GM12878 (cell line): ENCODE results near the gene PCSK5. TPM values are rescaled to one million over a fixed set of nuclear protein-coding genes. Genes with fewer than 3 reads are reported as not detected.

Experiments used
- ATAC-seq: fragments of 200-7000 bp; cut with Tn5 transposase; 3 replicates; pipeline ENCODE4 v1.9.1; 2020; ENCODE audit warnings: mild to moderate bottlenecking, moderate library complexity
- BruUV-seq: library from RNA; stranded (reverse); fragments of 400-500 nt; replicated peaks from 2 replicates; lab custom pipeline; 2021; lab: Mats Ljungman, UMichigan
- CTCF ChIA-PET: fragments of 300-600 bp; sonication (Branson Sonifier 250); formaldehyde crosslinking; extraction: SDS; loops from one replicate; lab custom pipeline; 2021; ENCODE audit warnings: inconsistent platforms; lab: Yijun Ruan, JAX
- POLR2A ChIA-PET: fragments of 350-600 bp; formaldehyde crosslinking; extraction: SDS; loops from one replicate; lab custom pipeline; 2021; ENCODE audit warnings: inconsistent platforms; lab: Charles Lee
- RAD21 ChIA-PET: fragments of 300-600 bp; sonication (Branson Sonifier 250); formaldehyde crosslinking; loops from one replicate; lab custom pipeline; 2023; ENCODE audit warnings: antibody characterized with exemption; ENCODE audit not compliant: unreplicated experiment; lab: Charles Lee
- SMC1A ChIA-PET: fragments of 300-600 bp; sonication (Branson Sonifier 250); formaldehyde crosslinking; loops from one replicate; lab custom pipeline; 2023; ENCODE audit not compliant: unreplicated experiment, uncharacterized antibody; lab: Charles Lee
- DNase-seq: peaks from one replicate; pipeline ENCODE4 v3.0.0-alpha.2; 2011; ENCODE audit warnings: low read depth, low spot score
- FAIRE-seq: peaks from 3 replicates; lab custom pipeline; 2011; peaks lifted over from hg19 to GRCh38; lab: Jason Lieb, UNC
- H2AFZ ChIP-seq: 2 replicates; pipeline ENCODE4 v1.6.0; 2011; ENCODE audit warnings: low read depth, low read length, control low read depth; ENCODE audit not compliant: control insufficient read depth
- H3K27ac ChIP-seq: 2 replicates; pipeline ENCODE4 v1.5.1; 2011; ENCODE audit warnings: control low read depth; ENCODE audit not compliant: control insufficient read depth, insufficient read depth
- H3K27me3 ChIP-seq, 2 experiments: replicated peaks in 1 of 2; 2 replicates each; pipeline versions ENCODE4 v1.6.0 to v1.6.1; 2011; ENCODE audit warnings: low read length in 1 of 2; ENCODE audit not compliant: control insufficient read depth in 2 of 2, insufficient read depth in 2 of 2
- H3K36me3 ChIP-seq, 2 experiments: 2 replicates each; pipeline ENCODE4 v1.5.1; 2011; ENCODE audit warnings: low read length in 1 of 2; ENCODE audit not compliant: control insufficient read depth in 2 of 2, insufficient read depth in 2 of 2
- H3K4me1 ChIP-seq: 2 replicates; pipeline ENCODE4 v1.6.1; 2011; ENCODE audit warnings: mild to moderate bottlenecking, low read length, moderate library complexity, mixed read lengths; ENCODE audit not compliant: control insufficient read depth, insufficient read depth
- H3K4me2 ChIP-seq: 2 replicates; pipeline ENCODE4 v1.6.0; 2011; ENCODE audit warnings: control low read depth; ENCODE audit not compliant: control insufficient read depth, insufficient read depth
- H3K4me3 ChIP-seq: fragments of 200-600 bp; sonication (generic); 2 replicates; pipeline ENCODE4 v1.5.1; 2016
- H3K79me2 ChIP-seq: 2 replicates; pipeline ENCODE4 v1.6.0; 2011; ENCODE audit warnings: low read length; ENCODE audit not compliant: control insufficient read depth, insufficient read depth
- H3K9ac ChIP-seq: 2 replicates; pipeline ENCODE4 v1.8.0; 2011; ENCODE audit warnings: low read length, control low read depth, mixed read lengths; ENCODE audit not compliant: control insufficient read depth, insufficient read depth
- H3K9me3 ChIP-seq: replicated peaks from 3 replicates; pipeline ENCODE4 v1.5.1; 2011; ENCODE audit warnings: mild to moderate bottlenecking, low read length; ENCODE audit not compliant: control insufficient read depth, insufficient read depth
- H4K20me1 ChIP-seq: 2 replicates; pipeline ENCODE4 v1.6.0; 2011; ENCODE audit not compliant: control insufficient read depth, insufficient read depth
- ATF7 ChIP-seq: fragments of 450-650 bp; IDR thresholded peaks from 2 replicates; pipeline ENCODE4 v1.6.1; 2016; ENCODE audit warnings: low read depth, mild to moderate bottlenecking
- BMI1 ChIP-seq: fragments of 450-650 bp; IDR thresholded peaks from 2 replicates; pipeline ENCODE4 v1.6.1; 2016; ENCODE audit warnings: mild to moderate bottlenecking, moderate library complexity, borderline replicate concordance
- CHD1 ChIP-seq: IDR thresholded peaks from 2 replicates; pipeline ENCODE4 v1.6.1; 2012; ENCODE audit warnings: low read depth, low read length, improper control_type of control experiment
- CHD2 ChIP-seq: IDR thresholded peaks from 2 replicates; pipeline ENCODE4 v1.6.1; 2011; ENCODE audit warnings: low read depth, low read length, improper control_type of control experiment, borderline replicate concordance
- ESRRA ChIP-seq: IDR thresholded peaks from 2 replicates; pipeline ENCODE4 v1.6.1; 2012; ENCODE audit warnings: mild to moderate bottlenecking, low read length, improper control_type of control experiment
- GABPA ChIP-seq: IDR thresholded peaks from 2 replicates; pipeline ENCODE4 v1.6.1; 2014; ENCODE audit warnings: antibody characterized with exemption, low read depth, mild to moderate bottlenecking, inconsistent platforms
- HDAC6 ChIP-seq: fragments of 200-600 bp; sonication (generic); IDR thresholded peaks from one replicate; pipeline ENCODE4 v1.8.0; 2017; ENCODE audit warnings: antibody characterized with exemption; ENCODE audit not compliant: unreplicated experiment
- HDGF ChIP-seq: fragments of 450-650 bp; IDR thresholded peaks from 2 replicates; pipeline ENCODE4 v1.6.1; 2016; ENCODE audit warnings: antibody characterized with exemption
- JUND ChIP-seq: IDR thresholded peaks from 2 replicates; pipeline ENCODE4 v1.6.1; 2012; ENCODE audit warnings: low read depth, mild to moderate bottlenecking, low read length, improper control_type of control experiment, moderate library complexity
- KLF5 ChIP-seq: fragments of 450-650 bp; IDR thresholded peaks from 2 replicates; pipeline ENCODE4 v1.6.1; 2014; ENCODE audit warnings: mild to moderate bottlenecking; ENCODE audit not compliant: partially characterized antibody
- MXI1 ChIP-seq: fragments of 150-350 bp; IDR thresholded peaks from 2 replicates; pipeline ENCODE4 v1.6.1; 2011; ENCODE audit warnings: low read depth, mild to moderate bottlenecking, inconsistent platforms, low read length, improper control_type of control experiment
- NFYA ChIP-seq: IDR thresholded peaks from 2 replicates; pipeline ENCODE4 v1.6.1; 2011; ENCODE audit warnings: low read depth, mild to moderate bottlenecking, low read length, improper control_type of control experiment, borderline replicate concordance
- POLR2AphosphoS5 ChIP-seq: IDR thresholded peaks from 2 replicates; pipeline ENCODE4 v1.6.1; 2011; ENCODE audit warnings: mild to moderate bottlenecking, low read length, inconsistent platforms
- RBBP5 ChIP-seq: fragments of 200-600 bp; sonication (generic); conservative IDR thresholded peaks from 2 replicates; pipeline ENCODE4 v1.6.1; 2016
- RFX5 ChIP-seq: IDR thresholded peaks from 2 replicates; pipeline ENCODE4 v1.6.1; 2011; ENCODE audit warnings: low read depth, low read length, improper control_type of control experiment
- SIN3A ChIP-seq: IDR thresholded peaks from 2 replicates; pipeline ENCODE4 v1.6.1; 2012; ENCODE audit warnings: low read depth, low read length, improper control_type of control experiment
- SMC3 ChIP-seq: IDR thresholded peaks from 2 replicates; pipeline ENCODE4 v1.6.1; 2011; ENCODE audit warnings: low read length, improper control_type of control experiment, borderline replicate concordance
- TBL1XR1 ChIP-seq: IDR thresholded peaks from 2 replicates; pipeline ENCODE4 v1.6.1; 2012; ENCODE audit warnings: low read depth, low read length, improper control_type of control experiment
- TCF12 ChIP-seq: IDR thresholded peaks from 2 replicates; pipeline ENCODE4 v1.6.1; 2011; ENCODE audit warnings: low read depth, mild to moderate bottlenecking, low read length
- ZNF217 ChIP-seq: fragments of 450-650 bp; IDR thresholded peaks from 2 replicates; pipeline ENCODE4 v1.6.1; 2017; ENCODE audit warnings: antibody characterized with exemption, mild to moderate bottlenecking
- WGBS: methylation state at CpG from one replicate; pipeline ENCODE4 v1.1.6; 2016; ENCODE audit warnings: low lambda C conversion rate; ENCODE audit not compliant: insufficient replicate concordance, insufficient coverage; ENCODE audit errors: missing lambda C conversion rate; 5-methylcytosine and 5-hydroxymethylcytosine counted together
- in situ Hi-C: fragments of 300-500 bp; cut with MboI; formaldehyde crosslinking; loops from 9 replicates; pipeline ENCODE4 v1.14.3; 2018; ENCODE audit warnings: mixed read lengths
- intact Hi-C: fragments of 100-400 bp; cut with micrococcal nuclease; formaldehyde crosslinking; loops from one replicate; pipeline ENCODE4 v1.14.2; 2022; ENCODE audit not compliant: unreplicated experiment
- polyA plus RNA-seq, 11 experiments: library from polyadenylated mRNA; depleted of rRNA in 4 of 11; unstranded in 6 of 11; stranded (reverse) in 5 of 11; fragments of >200 nt; fragmentation: Nextera tagmentation in 4 of 11; fragmentation: Illumina TruSeq in 1 of 11; extraction: Ambion mirVana in 4 of 11; extraction: Trizol in 1 of 11; gene quantifications; 1 replicate in 1 of 11; 2 replicates in 10 of 11; pipeline versions ENCODE4 v1.2.1 to v1.2.3, GENCODE V29; 2011 to 2016; ENCODE audit warnings: inconsistent platforms in 2 of 11, missing spikeins in 2 of 11, low read depth in 1 of 11
- total RNA-seq, 4 experiments: library from RNA; depleted of rRNA in 3 of 4; stranded (reverse); fragments of >200 nt in 3 of 4; fragmentation: Illumina TruSeq in 1 of 4; extraction: Trizol in 1 of 4; gene quantifications; 2 replicates each; pipeline versions ENCODE4 v1.2.1 to v1.2.3, GENCODE V29; 2013 to 2021
- TF ChIP-seq, protein P1 (sequence below): IDR thresholded peaks from 2 replicates; pipeline ENCODE4 v1.6.1; 2011; ENCODE audit warnings: low read depth, low read length, improper control_type of control experiment, borderline replicate concordance
- TF ChIP-seq, protein P2 (sequence below): IDR thresholded peaks from 2 replicates; pipeline ENCODE4 v1.6.1; 2012; ENCODE audit warnings: low read depth, low read length, improper control_type of control experiment
- TF ChIP-seq, protein P3 (sequence below): fragments of 450-650 bp; IDR thresholded peaks from 2 replicates; pipeline ENCODE4 v1.6.1; 2017; ENCODE audit warnings: antibody characterized with exemption, mild to moderate bottlenecking, moderate library complexity

The PCSK5 gene
- total and polyA plus RNA-seq, 10 of the 15 experiments (the other 5 are each of a cell fraction or from before 2014, with no cell fraction given): 0.01 to 0.13 (median 0.04) TPM; not detected in 3

DNA sequence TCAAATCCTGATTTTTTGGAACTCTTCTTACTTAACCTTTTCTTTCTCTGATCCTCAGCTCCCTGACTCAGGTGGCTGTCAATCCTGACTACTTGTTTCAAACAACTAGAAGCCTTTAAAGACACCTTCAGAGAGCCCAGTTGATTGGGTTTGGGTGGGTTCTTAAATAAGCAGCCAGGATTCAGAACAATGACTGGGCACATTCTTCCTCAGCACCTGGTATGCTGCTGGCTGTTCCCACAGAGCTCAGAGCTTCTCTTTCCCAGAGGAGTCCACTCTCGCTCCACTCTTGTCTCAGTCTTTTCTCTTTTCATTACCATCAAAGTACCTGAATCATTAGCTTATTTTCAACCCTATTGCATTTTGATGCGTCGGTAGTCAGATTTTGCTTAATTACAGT is 22.5 kb downstream of the PCSK5 start (continued):
- TF ChIP-seq KLF5: no peak
- TF ChIP-seq CHD2: no peak
- TF ChIP-seq, protein P1, sequence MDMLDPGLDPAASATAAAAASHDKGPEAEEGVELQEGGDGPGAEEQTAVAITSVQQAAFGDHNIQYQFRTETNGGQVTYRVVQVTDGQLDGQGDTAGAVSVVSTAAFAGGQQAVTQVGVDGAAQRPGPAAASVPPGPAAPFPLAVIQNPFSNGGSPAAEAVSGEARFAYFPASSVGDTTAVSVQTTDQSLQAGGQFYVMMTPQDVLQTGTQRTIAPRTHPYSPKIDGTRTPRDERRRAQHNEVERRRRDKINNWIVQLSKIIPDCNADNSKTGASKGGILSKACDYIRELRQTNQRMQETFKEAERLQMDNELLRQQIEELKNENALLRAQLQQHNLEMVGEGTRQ: no peak
- TF ChIP-seq NFYA: no peak
- no peak for TF ChIP-seq POLR2AphosphoS5

DNA sequence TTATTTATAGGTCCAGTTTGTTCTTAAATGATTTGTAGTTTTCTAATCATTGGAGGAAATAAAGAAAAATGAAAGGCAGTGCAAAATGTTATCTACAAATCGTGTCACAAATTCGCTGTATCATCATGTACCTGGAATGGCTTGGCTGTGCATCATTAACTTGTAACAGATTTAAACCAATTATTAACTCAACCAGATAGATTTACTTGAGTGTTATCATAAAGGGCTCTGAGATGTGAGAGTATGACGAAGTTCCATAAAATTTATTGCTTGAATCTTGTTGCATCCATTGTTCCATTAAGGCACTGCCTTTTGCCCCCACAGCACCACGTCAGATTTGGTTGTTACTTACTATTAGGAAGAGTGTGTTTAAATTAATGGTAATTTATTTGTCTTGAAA is 23.5 kb downstream of the PCSK5 start:
- H4K20me1 ChIP-seq: no peaks in the 10 kb centered on the region
- H3K79me2 ChIP-seq: no peaks in the 10 kb centered on the region
- ATAC-seq: no peak
- no peak for FAIRE-seq
- no peaks in the 10 kb centered on the region for H3K4me1 ChIP-seq
- no peak for DNase-seq
- in situ Hi-C loops: no loop called here
- no peaks in the 10 kb centered on the region for H3K36me3 ChIP-seq
- no peak overlapping the region for H3K27ac ChIP-seq
- H3K4me3 ChIP-seq: no peak overlapping the region
- ChIA-PET SMC1A (no interaction called here), POLR2A (no interaction called here), CTCF (no interaction called here), RAD21 (no interaction called here)
- 0% methylated on average over 4 of the region's 4 CpGs for WGBS
- H3K4me2 ChIP-seq: no peak overlapping the region
- H3K27me3 ChIP-seq: no peaks in the 10 kb centered on the region
- intact Hi-C loops: no loop called here
- no peak overlapping the region for H3K9ac ChIP-seq
- no peaks in the 10 kb centered on the region for H3K9me3 ChIP-seq
- BruUV-seq: no TSS peak
- no peak overlapping the region for H2AFZ ChIP-seq
- TF ChIP-seq TBL1XR1 (no peak), ATF7 (no peak), ESRRA (no peak), RBBP5 (no peak), HDAC6 (no peak), SMC3 (no peak), MXI1 (no peak), ZNF217 (no peak), SIN3A (no peak), JUND (no peak), RFX5 (no peak), HDGF (no peak), CHD1 (no peak), TCF12 (no peak), GABPA (no peak), BMI1 (no peak)
- TF ChIP-seq, protein P2, sequence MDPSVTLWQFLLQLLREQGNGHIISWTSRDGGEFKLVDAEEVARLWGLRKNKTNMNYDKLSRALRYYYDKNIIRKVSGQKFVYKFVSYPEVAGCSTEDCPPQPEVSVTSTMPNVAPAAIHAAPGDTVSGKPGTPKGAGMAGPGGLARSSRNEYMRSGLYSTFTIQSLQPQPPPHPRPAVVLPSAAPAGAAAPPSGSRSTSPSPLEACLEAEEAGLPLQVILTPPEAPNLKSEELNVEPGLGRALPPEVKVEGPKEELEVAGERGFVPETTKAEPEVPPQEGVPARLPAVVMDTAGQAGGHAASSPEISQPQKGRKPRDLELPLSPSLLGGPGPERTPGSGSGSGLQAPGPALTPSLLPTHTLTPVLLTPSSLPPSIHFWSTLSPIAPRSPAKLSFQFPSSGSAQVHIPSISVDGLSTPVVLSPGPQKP: no peak
- TF ChIP-seq, protein P3, sequence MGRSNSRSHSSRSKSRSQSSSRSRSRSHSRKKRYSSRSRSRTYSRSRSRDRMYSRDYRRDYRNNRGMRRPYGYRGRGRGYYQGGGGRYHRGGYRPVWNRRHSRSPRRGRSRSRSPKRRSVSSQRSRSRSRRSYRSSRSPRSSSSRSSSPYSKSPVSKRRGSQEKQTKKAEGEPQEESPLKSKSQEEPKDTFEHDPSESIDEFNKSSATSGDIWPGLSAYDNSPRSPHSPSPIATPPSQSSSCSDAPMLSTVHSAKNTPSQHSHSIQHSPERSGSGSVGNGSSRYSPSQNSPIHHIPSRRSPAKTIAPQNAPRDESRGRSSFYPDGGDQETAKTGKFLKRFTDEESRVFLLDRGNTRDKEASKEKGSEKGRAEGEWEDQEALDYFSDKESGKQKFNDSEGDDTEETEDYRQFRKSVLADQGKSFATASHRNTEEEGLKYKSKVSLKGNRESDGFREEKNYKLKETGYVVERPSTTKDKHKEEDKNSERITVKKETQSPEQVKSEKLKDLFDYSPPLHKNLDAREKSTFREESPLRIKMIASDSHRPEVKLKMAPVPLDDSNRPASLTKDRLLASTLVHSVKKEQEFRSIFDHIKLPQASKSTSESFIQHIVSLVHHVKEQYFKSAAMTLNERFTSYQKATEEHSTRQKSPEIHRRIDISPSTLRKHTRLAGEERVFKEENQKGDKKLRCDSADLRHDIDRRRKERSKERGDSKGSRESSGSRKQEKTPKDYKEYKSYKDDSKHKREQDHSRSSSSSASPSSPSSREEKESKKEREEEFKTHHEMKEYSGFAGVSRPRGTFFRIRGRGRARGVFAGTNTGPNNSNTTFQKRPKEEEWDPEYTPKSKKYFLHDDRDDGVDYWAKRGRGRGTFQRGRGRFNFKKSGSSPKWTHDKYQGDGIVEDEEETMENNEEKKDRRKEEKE: no peak
